Measurements from ENCODE around the gene EHBP1. TPM values are rescaled to one million over a fixed set of nuclear protein-coding genes. Genes with fewer than 3 reads are reported as not detected.
A peak's percentile ranks its signal among the peaks of the same experiment; 100 is the strongest.

Gene EHBP1
- total RNA-seq, 2 experiments from 2014 or later, result 22.7 to 29.5 TPM

DNA sequence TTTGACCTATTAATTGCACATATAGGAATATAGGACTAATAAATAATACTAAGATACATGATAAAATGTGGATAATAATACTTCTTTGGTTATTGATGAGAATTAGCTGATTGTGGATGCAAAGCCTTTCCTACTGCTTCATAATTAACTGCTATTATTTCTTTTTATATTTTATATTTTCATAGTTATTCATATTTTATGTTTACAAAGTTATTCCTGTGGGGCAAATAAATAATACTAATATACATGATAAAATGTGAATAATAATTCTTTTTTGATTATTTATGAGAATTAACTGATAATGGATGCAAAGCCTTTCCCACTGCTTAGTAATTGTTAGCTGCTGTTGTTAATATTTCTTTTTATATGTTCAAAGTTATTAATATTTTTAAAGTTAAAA lies 146.7 kb downstream of the EHBP1 start:
- H3K27me3 Mint-ChIP-seq, result no peaks in the 10 kb centered on the region

DNA sequence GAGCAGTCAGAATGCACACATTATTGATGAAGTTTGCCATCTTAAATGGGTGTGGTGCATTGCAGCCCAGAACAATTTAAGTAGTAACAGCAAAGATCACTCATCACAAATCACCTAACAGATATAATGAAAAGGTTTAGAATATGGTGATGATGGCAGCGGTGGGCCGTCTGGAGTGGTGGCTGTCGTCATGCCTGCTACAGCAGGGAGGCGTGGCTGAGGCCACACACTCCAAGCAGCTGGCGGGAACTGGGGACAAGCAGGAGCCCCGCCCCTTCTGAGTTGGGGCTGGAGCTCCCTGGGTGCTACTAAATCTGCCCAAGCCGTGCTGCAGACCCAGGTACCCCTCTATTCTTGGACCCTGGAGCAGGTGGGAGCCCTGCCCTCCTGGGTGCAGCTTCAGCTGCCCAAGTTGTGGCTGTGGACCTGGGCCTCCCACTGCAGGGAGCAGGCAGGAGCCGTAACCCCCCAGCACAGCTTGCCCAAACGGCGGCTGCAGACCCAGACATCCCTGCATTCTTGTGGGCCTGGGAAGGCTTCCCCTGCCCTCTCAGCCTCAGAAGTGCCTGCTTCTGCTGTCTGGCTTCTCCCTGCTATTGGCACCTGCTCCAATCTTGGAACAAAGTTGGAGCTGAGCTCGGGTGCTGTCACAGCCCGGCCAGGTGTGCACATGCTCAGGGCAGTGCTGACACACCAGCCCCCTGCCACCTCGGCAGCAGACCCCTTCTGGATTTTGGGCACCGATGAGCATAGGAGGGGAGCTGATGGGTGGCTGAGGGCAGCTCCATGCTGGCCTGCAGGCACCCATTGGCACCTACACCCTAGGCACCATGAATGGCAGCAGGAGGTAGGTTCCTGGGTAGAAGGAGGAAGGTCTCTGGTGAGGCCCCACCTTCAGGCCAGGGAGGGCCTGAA lies 149.3 kb downstream of the EHBP1 start:
- ATAC-seq, result no peak
- CTCF ChIA-PET, result interaction anchor here (0.5 kb wide), 1 partner anchor 87 kb away, joined by 3 read pairs; no protein-coding TSS in a partner anchor
- H3K27ac Mint-ChIP-seq, result no peak overlapping the region

More for the DNA sequence above, 146.7 kb downstream of the EHBP1 start:
- H3K36me3 Mint-ChIP-seq, result peaks cover 11% of the 10 kb centered on the region
- no peak for ATAC-seq
- peaks cover 3% of the 10 kb centered on the region for H3K9me3 Mint-ChIP-seq (ENCODE audit: low read depth)
- peaks cover 2% of the 10 kb centered on the region for H3K4me1 Mint-ChIP-seq
- H3K27ac Mint-ChIP-seq, result no peak overlapping the region
- CTCF ChIA-PET, result no interaction called here
- no peak overlapping the region for H3K4me3 Mint-ChIP-seq
- DNase-seq, result no peak

DNA sequence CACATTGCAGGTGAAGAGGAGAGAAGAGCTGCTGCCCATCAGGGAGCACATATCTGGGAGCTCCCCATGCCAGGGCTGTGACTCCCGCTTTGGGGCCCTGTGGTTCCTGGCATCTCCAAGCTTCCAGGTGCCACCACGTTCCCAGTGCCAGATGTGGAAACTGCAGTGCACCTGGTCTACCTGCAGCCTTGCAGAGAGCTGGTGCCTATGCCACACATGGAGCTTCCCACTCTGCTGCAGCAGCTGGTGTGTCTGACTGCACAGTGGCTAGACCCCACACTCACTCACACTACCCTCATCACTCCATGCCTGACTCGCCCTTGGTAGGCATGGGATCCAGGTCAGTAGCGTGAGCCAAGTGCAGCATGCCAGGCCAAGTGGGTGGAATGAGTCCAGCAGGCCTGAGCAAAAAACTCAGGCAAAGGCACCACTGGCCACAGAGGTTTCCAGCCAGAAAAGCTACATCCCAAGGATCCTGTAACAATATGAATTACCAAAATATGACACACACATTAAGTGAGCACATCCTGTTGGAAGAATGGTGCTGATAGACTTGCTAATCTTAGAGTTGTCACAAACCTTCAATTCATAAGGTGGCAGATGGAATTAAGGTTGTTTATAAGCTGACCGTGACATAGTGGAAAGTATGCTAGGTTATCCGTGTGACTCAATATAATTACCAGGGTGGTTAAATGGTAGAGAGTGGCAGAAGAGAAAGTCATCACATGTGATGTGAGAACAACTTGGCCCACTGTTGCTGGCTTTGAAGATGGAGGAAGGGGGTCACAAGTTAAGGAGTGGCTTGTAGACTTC lies 150.9 kb downstream of the EHBP1 start:
- H3K4me1 Mint-ChIP-seq, result peaks cover 2% of the 10 kb centered on the region
- ATAC-seq, result no peak
- H3K4me3 Mint-ChIP-seq, result no peak overlapping the region
- CTCF ChIA-PET, result no interaction called here
- DNase-seq, result no peak
- no peaks in the 10 kb centered on the region for H3K27me3 Mint-ChIP-seq
- H3K9me3 Mint-ChIP-seq (ENCODE audit: low read depth), result peaks cover 3% of the 10 kb centered on the region
- peaks cover 11% of the 10 kb centered on the region for H3K36me3 Mint-ChIP-seq
- no peak overlapping the region for H3K27ac Mint-ChIP-seq

More for the DNA sequence above, 149.3 kb downstream of the EHBP1 start:
- no peaks in the 10 kb centered on the region for H3K27me3 Mint-ChIP-seq
- peaks cover 2% of the 10 kb centered on the region for H3K4me1 Mint-ChIP-seq
- no peak overlapping the region for H3K4me3 Mint-ChIP-seq
- H3K36me3 Mint-ChIP-seq, result peaks cover 11% of the 10 kb centered on the region
- DNase-seq, result no peak
- H3K9me3 Mint-ChIP-seq (ENCODE audit: low read depth), result peaks cover 3% of the 10 kb centered on the region

DNA sequence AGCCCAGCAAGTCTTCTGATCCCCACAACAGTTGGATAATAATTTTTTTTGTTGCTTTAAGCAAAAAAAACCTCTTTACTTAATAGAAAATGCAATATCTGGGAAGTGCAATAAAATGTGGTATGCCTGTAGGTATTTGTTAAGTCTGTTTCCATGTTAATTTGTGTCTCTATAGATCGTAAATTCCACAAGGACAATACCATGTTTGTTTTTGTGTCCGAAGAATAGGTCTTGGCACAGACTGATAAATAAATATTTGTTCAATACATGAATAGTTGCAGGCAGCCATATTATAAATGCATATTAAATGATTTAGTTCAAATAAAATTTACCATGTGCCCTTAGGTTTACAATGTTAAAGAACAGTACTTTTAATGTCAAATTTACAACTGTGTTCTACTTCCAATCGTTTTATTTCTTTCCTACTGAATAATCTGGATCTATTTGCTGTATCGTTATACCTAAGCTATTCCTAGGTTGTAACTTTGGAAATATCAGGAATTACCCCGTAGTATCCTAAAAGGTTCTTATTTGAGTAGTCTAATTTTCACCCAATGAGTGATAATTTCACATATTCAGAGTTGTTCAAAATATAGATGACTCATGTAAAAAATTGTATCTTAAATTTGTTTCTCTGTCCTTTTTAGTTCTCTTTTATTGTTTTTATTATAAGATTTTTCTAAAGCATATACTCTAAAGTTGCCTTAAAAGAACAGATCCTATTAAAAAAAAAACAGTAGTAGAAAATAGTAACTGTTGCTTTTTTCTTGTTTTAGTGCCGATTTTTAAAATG lies 151.8 kb downstream of the EHBP1 start:
- ATAC-seq, result no peak
- no peak overlapping the region for H3K27ac Mint-ChIP-seq

DNA sequence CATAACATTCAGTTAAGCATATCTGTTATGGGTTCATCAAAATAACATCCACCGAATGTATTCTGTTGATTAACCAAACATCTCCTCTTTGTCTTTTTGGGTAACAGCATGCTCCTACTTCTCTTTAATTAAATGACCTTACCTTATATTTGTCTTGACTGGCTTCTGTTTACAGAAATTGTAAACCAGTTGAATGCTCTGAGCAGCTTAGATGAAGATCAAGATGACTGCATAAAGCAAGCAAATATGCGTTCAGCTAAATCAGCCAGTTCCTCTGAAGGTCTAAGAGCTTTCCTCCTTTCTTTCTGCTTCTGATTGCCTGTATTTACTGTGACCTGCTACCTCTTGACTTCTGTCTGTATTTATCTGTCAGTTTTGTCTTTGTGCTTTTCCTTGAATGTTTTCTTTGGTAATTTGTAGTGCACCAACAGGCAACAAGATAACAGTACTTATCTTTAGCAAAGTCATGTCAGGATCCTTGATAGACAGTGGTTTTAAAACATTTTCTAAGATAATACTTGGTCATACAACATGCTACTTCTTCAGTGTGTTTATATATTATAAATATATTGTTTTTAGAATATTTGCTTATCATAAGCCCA lies 152.8 kb downstream of the EHBP1 start:
- no peaks in the 10 kb centered on the region for H3K27me3 Mint-ChIP-seq
- H3K4me1 Mint-ChIP-seq, result peaks cover 2% of the 10 kb centered on the region
- CTCF ChIA-PET, result no interaction called here
- H3K4me3 Mint-ChIP-seq, result no peak overlapping the region
- DNase-seq (no peak), ATAC-seq (no peak)
- H3K27ac Mint-ChIP-seq, result no peak overlapping the region
- H3K9me3 Mint-ChIP-seq (ENCODE audit: low read depth), result peaks cover 3% of the 10 kb centered on the region
- peaks cover 9% of the 10 kb centered on the region for H3K36me3 Mint-ChIP-seq

More for the DNA sequence above, 151.8 kb downstream of the EHBP1 start:
- CTCF ChIA-PET, result no interaction called here
- Mint-ChIP-seq H3K4me1 (peaks cover 2% of the 10 kb centered on the region), H3K4me3 (no peak overlapping the region), H3K27me3 (no peaks in the 10 kb centered on the region), H3K36me3 (peaks cover 11% of the 10 kb centered on the region), H3K9me3 (ENCODE audit: low read depth) (peaks cover 3% of the 10 kb centered on the region)
- no peak for DNase-seq

DNA sequence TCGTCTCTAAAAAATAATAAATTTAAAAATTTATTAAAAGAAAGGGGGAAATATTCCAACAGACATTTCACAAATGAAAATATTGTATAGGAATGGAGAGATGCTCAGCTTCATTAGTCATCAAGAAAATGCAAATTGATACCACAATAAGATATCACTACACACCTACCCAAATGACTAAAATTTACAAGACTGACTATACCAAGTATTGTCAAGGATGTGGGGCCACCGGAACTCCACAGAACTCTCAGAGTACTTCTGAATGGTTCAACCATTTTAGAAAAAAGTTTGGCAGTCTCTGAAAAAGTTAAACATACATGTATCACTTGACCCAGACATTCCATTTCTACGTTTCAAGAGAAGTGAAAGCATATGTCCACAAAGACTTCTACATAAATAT lies 163.4 kb downstream of the EHBP1 start:
- Mint-ChIP-seq H3K36me3 (peaks cover 54% of the 10 kb centered on the region), H3K27me3 (no peaks in the 10 kb centered on the region), H3K4me3 (no peak overlapping the region), H3K4me1 (peaks cover 11% of the 10 kb centered on the region), H3K27ac (no peak overlapping the region), H3K9me3 (ENCODE audit: low read depth) (peaks cover 15% of the 10 kb centered on the region)
- DNase-seq (no peak), ATAC-seq (peak; percentile 33)
- CTCF ChIA-PET, result no interaction called here

DNA sequence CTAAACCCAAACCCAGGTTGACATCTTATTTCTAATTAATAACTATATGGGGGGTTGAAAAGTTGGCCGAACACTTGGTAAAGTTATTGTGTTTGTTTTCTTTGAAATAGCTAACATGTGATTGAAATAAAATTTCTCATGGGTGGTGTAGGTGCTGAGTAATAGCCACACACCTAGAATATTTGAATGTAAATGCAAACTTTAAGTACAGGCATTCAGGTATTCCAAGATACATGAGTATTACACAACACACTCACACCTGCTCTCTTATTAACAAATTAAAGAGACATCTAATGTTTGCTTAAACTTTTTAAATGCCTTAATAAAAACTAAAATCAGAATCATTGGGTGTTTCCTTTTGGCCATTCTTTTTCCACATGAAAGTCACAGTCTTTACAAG lies 165.5 kb downstream of the EHBP1 start:
- CTCF ChIA-PET, result no interaction called here
- ATAC-seq (no peak), DNase-seq (no peak)
- Mint-ChIP-seq H3K36me3 (peaks cover 57% of the 10 kb centered on the region), H3K4me1 (peaks cover 19% of the 10 kb centered on the region), H3K4me3 (no peak overlapping the region), H3K27ac (no peak overlapping the region), H3K9me3 (ENCODE audit: low read depth) (peaks cover 18% of the 10 kb centered on the region), H3K27me3 (no peaks in the 10 kb centered on the region)

DNA sequence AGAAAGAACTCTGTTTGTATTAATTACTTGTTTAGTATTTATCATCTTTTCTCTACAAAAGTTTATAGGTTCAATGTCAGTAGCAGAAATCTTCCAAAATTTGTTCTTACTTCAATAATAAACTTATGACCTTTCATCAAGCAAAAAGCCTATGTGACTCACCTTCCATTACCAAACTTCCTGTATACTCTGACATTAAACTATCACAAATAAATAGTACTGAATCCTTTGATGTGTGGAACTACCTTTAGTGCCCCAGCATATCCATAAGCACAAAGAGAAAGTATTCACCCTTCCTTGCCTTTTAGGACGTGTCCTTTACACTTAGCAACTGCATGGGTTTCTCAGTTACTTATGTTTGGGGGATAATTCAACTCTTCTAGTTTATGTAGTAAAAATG lies 166.0 kb downstream of the EHBP1 start:
- H3K4me3 Mint-ChIP-seq, result no peak overlapping the region
- peaks cover 20% of the 10 kb centered on the region for H3K9me3 Mint-ChIP-seq (ENCODE audit: low read depth)
- no peak for DNase-seq
- peaks cover 57% of the 10 kb centered on the region for H3K36me3 Mint-ChIP-seq
- H3K27ac Mint-ChIP-seq, result no peak overlapping the region
- H3K4me1 Mint-ChIP-seq, result peaks cover 20% of the 10 kb centered on the region
- CTCF ChIA-PET, result no interaction called here
- no peaks in the 10 kb centered on the region for H3K27me3 Mint-ChIP-seq
- ATAC-seq, result no peak

DNA sequence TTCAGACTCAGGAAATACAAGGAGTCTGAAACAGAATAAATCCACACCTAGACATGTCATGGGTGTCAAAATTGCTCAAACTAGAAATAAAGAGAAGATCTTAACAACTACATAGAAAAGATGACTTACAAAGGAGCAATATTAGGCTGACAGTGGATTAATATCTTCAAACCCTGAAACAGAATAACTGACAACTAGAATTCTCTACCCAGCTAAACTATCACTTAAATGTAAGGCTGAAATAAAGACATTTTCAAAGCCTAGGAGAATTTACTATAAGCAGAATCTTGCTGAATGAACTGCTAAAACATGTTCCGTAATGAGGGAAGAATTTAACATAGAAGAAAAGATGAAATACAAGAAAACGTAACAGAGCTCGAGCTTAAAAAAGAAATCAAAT lies 168.1 kb downstream of the EHBP1 start:
- peaks cover 64% of the 10 kb centered on the region for H3K36me3 Mint-ChIP-seq
- peaks cover 19% of the 10 kb centered on the region for H3K4me1 Mint-ChIP-seq
- no peak for ATAC-seq
- H3K27ac Mint-ChIP-seq, result no peak overlapping the region
- DNase-seq, result no peak
- peaks cover 18% of the 10 kb centered on the region for H3K9me3 Mint-ChIP-seq (ENCODE audit: low read depth)
- CTCF ChIA-PET, result no interaction called here
- H3K4me3 Mint-ChIP-seq, result no peak overlapping the region
- no peaks in the 10 kb centered on the region for H3K27me3 Mint-ChIP-seq

DNA sequence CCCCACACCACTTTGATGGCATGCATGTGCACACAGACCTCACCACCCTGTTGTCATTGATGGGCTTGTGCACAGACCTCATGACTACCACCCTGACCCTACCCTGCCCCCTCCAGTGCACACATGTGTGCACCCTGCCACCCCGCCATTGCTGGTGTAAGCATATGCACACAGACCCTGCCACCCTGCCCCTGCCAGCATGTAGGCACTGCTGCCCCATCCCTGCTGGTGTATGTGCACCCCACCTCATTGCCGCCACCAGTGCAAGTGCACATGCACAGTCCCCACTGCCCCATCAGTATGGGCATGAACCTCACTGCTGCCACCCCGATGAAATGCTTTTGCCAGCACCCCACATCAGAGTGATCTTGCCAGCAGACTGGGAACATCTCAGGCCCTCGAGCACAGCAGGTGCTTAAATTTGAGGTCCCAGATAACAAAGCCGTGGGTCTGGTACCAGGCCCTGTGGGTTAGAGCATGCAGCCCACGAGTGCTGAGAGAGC lies 169.4 kb downstream of the EHBP1 start:
- peaks cover 65% of the 10 kb centered on the region for H3K36me3 Mint-ChIP-seq
- DNase-seq (no peak), ATAC-seq (no peak)
- CTCF ChIA-PET, result no interaction called here
- H3K4me1 Mint-ChIP-seq, result peaks cover 12% of the 10 kb centered on the region
- H3K27me3 Mint-ChIP-seq, result no peaks in the 10 kb centered on the region
- peaks cover 17% of the 10 kb centered on the region for H3K9me3 Mint-ChIP-seq (ENCODE audit: low read depth)
- no peak overlapping the region for H3K4me3 Mint-ChIP-seq
- H3K27ac Mint-ChIP-seq, result no peak overlapping the region

DNA sequence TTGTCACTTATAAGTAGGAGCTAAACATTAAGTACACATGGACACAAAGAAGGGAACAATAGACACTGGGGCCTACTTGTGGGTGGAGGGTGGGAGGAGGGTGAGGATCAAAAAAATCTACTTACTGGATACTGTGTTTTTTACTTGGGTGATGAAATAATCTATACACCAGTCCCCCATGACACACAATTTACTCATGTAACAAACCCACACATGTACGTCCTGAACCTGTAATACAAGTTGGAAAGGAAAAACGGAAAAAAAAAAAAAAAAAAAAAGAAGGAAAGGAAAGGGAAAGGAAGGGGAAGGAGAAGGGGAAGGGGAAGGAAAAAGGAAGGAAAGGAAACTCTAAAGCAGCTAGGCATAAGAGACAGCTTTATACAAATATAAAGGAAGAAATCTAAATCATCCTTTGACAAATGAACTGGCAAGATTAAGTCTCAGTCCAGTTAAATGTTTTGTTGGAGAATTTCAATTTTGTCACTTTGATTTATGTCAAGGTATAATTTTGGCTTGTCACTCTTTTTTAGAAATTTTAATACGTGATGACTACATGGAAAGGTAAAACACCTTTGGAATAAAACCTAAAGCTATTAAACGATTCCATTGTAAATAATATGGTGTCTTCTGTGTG lies 175.8 kb downstream of the EHBP1 start:
- no peaks in the 10 kb centered on the region for H3K4me1 Mint-ChIP-seq
- peaks cover 6% of the 10 kb centered on the region for H3K9me3 Mint-ChIP-seq (ENCODE audit: low read depth)
- H3K27me3 Mint-ChIP-seq, result no peaks in the 10 kb centered on the region
- H3K4me3 Mint-ChIP-seq, result no peak overlapping the region
- ATAC-seq (no peak), DNase-seq (no peak)
- H3K27ac Mint-ChIP-seq, result no peak overlapping the region
- H3K36me3 Mint-ChIP-seq, result peaks cover 28% of the 10 kb centered on the region
- CTCF ChIA-PET, result no interaction called here

DNA sequence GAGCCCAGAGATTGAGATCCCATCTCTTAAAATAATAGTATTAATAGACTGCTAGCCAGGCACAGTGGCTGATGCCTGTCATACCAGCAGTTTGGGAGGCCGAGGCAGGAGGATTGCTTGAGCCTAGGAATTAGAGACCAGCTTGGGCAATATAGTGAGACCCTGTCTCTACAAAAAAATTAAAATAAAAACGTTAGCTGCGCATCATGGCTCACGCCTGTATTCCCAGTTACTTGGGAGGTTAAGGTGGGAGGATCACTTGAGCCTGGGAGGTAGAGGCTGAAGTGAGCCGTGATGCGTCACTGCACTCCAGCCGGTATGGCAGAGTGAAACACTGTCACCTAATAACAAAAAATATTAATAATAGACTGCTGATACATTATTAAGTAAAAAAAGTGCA lies 178.1 kb downstream of the EHBP1 start:
- DNase-seq (no peak), ATAC-seq (no peak)
- CTCF ChIA-PET, result no interaction called here
- Mint-ChIP-seq H3K4me1 (no peaks in the 10 kb centered on the region), H3K27me3 (no peaks in the 10 kb centered on the region), H3K4me3 (no peak overlapping the region), H3K9me3 (ENCODE audit: low read depth) (peaks cover 4% of the 10 kb centered on the region), H3K27ac (no peak overlapping the region), H3K36me3 (peaks cover 8% of the 10 kb centered on the region)
